ENCODE results near the gene NANP.

NANP gene

DNA sequence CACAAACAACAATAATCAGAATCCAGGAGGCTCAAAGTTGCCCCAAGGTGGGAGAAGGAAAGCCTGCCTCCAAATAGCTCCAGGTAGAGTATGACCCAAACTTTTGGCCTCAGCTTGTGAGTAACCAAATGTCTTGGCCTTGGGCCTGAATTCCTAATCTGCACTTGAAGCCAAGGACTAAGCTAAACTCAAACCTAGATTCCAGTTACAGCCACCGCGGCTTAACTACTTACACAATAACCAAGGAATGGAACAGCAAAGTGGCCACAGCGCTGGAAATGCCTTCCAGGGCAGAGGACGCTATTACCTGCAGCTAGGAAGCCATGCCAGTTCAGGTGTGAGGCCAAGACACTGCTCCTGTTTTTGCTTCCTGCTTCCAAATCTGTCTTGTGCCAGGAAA is 43.1 kb downstream of the NANP start:
- Histone ChIP-seq H3K4me3 (ENCODE audit: low read length) (no peak overlapping the region), H3K79me2 (ENCODE audit: low read length) (no peaks in the 10 kb centered on the region), H3K9me3 (ENCODE audit: insufficient read depth, low read length) (no peaks in the 10 kb centered on the region; the same call in 1 of the 2 replicates), H3K4me1 (ENCODE audit: low read length) (no peaks in the 10 kb centered on the region), H3K36me3 (replicated peaks; ENCODE audit: low read depth, low read length) (no peaks in the 10 kb centered on the region), H3K4me2 (ENCODE audit: low read length) (no peak overlapping the region), H3K27ac (ENCODE audit: low read length) (no peak overlapping the region), H4K20me1 (ENCODE audit: insufficient read depth, low read length) (no peaks in the 10 kb centered on the region), H3K9ac (ENCODE audit: low read length) (no peak overlapping the region), H3K27me3 (ENCODE audit: low read depth, low read length) (no peaks in the 10 kb centered on the region), H2AFZ (ENCODE audit: low read depth, low read length) (no peak overlapping the region)
- TF ChIP-seq CTCF (IDR thresholded peaks at IDR 0.05; ENCODE audit: low read depth, low read length) (no peak), EZH2phosphoT487 (IDR thresholded peaks at IDR 0.05; ENCODE audit: low read depth) (no peak)

DNA sequence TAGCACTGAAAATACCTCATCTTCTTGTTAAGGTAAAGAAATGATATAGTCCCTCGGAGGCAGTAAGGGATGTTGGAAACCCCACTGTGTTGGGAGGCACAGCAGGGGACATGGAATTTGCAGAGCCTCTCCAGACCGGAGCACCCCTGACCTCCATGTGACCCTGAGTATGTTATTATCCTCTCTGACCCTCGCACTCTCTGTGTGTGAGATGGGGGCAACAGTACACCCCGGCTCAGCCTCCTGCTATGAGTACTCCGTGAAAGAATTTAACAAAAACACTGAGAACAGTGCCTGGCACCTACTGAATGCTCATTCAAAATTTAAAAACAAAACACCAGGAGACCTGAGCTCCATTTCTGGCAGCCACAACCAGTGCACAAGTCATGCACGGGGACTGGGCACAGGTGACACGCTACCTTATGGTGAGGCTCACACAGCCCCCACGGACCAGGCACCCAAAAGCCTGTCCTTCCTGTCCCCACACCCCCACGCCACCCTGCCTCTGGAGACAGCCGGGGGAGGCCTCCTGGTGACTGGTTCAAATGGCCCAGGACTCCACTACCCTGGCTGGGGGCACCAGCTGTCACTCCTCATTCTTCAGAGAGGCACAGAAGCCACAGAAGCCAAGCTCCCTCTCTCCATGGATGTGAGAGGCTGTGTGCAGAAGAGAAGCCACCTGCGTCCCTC is 44.6 kb downstream of the NANP start:
- Histone ChIP-seq H3K9me3 (ENCODE audit: insufficient read depth, low read length) (no peaks in the 10 kb centered on the region), H3K27ac (ENCODE audit: low read length) (no peak overlapping the region), H3K4me2 (ENCODE audit: low read length) (no peak overlapping the region), H3K4me3 (ENCODE audit: low read length) (no peak overlapping the region), H3K9ac (ENCODE audit: low read length) (no peak overlapping the region), H4K20me1 (ENCODE audit: insufficient read depth, low read length) (no peaks in the 10 kb centered on the region), H2AFZ (ENCODE audit: low read depth, low read length) (no peak overlapping the region), H3K27me3 (ENCODE audit: low read depth, low read length) (no peaks in the 10 kb centered on the region), H3K36me3 (replicated peaks; ENCODE audit: low read depth, low read length) (no peaks in the 10 kb centered on the region), H3K79me2 (ENCODE audit: low read length) (no peaks in the 10 kb centered on the region), H3K4me1 (ENCODE audit: low read length) (no peaks in the 10 kb centered on the region)
- TF ChIP-seq EZH2phosphoT487 (IDR thresholded peaks at IDR 0.05; ENCODE audit: low read depth) (no peak), CTCF (IDR thresholded peaks at IDR 0.05; ENCODE audit: low read depth, low read length) (no peak)

DNA sequence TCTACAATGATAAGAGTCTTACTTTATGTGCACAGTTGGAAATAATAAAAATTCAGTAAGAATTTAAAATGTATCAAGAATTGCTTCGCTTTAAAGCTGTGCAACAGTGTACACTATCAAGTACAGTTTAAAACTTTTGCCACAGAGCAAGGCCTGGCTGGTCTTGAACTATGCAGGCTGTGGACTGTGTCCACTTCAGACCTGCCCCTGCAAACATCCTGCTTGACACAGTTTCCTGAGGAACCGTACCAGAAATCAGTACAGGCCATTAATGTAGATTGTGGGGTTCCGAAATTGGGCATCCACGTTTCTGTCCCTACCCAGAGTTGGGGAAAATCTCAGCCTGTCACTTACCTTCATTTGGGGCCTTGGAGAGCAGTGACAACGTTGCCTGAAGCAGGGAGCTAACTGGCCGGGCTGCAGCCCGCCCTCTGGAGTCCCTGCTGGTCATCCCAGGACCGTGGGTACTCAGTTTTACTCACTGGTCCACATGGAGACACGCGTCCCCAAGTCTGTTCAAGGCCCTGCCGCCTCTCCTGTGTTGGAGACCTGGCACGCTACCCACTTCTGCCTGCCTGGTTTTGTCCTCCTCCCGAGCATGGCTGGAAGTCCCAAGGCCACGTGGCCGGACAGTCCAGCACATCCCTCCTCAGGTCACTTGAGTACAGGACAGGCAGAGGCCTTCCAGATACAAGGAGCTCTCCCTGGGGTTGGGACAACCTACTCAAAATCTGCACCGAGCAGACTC is 46.9 kb downstream of the NANP start:
- no peak overlapping the region for H3K4me3 ChIP-seq (ENCODE audit: low read length)
- H3K36me3 ChIP-seq (replicated peaks; ENCODE audit: low read depth, low read length), result no peaks in the 10 kb centered on the region
- H3K4me2 ChIP-seq (ENCODE audit: low read length), result no peak overlapping the region
- no peaks in the 10 kb centered on the region for H3K4me1 ChIP-seq (ENCODE audit: low read length)
- H3K9ac ChIP-seq (ENCODE audit: low read length), result no peak overlapping the region
- no peaks in the 10 kb centered on the region for H3K79me2 ChIP-seq (ENCODE audit: low read length)
- H3K9me3 ChIP-seq (ENCODE audit: insufficient read depth, low read length), result no peaks in the 10 kb centered on the region
- no peaks in the 10 kb centered on the region for H4K20me1 ChIP-seq (ENCODE audit: insufficient read depth, low read length)
- no peaks in the 10 kb centered on the region for H3K27me3 ChIP-seq (ENCODE audit: low read depth, low read length)
- no peak overlapping the region for H3K27ac ChIP-seq (ENCODE audit: low read length)
- H2AFZ ChIP-seq (ENCODE audit: low read depth, low read length), result no peak overlapping the region
- TF ChIP-seq EZH2phosphoT487 (IDR thresholded peaks at IDR 0.05; ENCODE audit: low read depth) (no peak), CTCF (IDR thresholded peaks at IDR 0.05; ENCODE audit: low read depth, low read length) (no peak)

DNA sequence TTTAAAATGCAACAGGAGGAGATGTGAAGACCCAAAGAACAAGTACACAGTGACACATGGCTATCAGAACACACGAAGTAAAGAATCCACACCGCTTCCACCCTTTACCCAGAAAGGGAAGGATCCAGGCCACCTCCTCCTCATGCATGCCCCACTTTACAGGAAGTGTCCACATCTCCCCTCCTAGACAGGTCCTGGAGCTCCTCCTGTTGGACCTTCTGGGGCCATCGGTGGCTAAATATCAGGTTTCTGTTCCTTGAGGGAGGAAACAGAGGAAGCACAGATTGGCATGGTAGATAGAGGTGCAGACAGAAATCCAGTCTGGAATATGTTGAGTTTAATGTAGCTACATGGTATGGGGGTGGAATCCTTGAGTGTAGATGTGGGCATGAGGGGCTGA is 49.4 kb downstream of the NANP start:
- Histone ChIP-seq H3K9me3 (ENCODE audit: insufficient read depth, low read length) (no peaks in the 10 kb centered on the region), H3K27ac (ENCODE audit: low read length) (no peak overlapping the region), H3K4me1 (ENCODE audit: low read length) (no peaks in the 10 kb centered on the region), H4K20me1 (ENCODE audit: insufficient read depth, low read length) (no peaks in the 10 kb centered on the region), H3K4me3 (ENCODE audit: low read length) (no peak overlapping the region), H3K27me3 (ENCODE audit: low read depth, low read length) (no peaks in the 10 kb centered on the region), H3K9ac (ENCODE audit: low read length) (no peak overlapping the region), H3K79me2 (ENCODE audit: low read length) (no peaks in the 10 kb centered on the region), H2AFZ (ENCODE audit: low read depth, low read length) (no peak overlapping the region), H3K36me3 (replicated peaks; ENCODE audit: low read depth, low read length) (no peaks in the 10 kb centered on the region), H3K4me2 (ENCODE audit: low read length) (no peak overlapping the region)
- TF ChIP-seq EZH2phosphoT487 (IDR thresholded peaks at IDR 0.05; ENCODE audit: low read depth), result no peak
- TF ChIP-seq CTCF (IDR thresholded peaks at IDR 0.05; ENCODE audit: low read depth, low read length), result 0 out of 2 replicates have a peak, but pooled peaks have one; percentile 7

All from OCI-LY3 (cell line).